GM18873 (cell line): ENCODE data around the gene CLASP1.
"Not testable (repeated sequence)": the region's sequence is repeated elsewhere in the genome, so short reads cannot be mapped to it uniquely, and the experiment has no call there.

Experiments
- ATAC-seq: cut with Tn5 transposase; IDR thresholded peaks from one replicate; pipeline ENCODE4 v1.9.1; 2021; ENCODE audit warnings: mild to moderate bottlenecking, moderate library complexity, moderate number of reproducible peaks; ENCODE audit not compliant: unreplicated experiment, low FRiP score

CLASP1 gene

DNA sequence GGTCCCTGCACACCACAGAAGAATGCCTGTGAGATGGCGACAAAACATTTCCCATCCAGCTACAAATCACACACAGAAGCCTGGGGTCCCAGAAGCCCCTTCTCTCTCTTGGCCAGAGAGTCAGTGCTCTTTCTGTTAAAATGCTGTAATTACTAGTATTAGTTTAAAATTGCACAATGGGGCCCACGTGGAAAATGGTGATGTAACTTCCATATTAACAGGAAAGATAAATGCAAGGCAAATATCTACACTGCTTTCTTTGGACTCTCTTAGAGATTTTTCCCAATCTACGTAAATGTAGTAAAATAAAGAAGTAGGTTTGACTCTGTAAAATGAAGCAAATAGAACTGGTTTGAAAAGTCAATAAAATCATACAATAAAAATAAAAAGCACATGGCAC, 250.4 kb downstream of the CLASP1 start:
- no peak for ATAC-seq

DNA sequence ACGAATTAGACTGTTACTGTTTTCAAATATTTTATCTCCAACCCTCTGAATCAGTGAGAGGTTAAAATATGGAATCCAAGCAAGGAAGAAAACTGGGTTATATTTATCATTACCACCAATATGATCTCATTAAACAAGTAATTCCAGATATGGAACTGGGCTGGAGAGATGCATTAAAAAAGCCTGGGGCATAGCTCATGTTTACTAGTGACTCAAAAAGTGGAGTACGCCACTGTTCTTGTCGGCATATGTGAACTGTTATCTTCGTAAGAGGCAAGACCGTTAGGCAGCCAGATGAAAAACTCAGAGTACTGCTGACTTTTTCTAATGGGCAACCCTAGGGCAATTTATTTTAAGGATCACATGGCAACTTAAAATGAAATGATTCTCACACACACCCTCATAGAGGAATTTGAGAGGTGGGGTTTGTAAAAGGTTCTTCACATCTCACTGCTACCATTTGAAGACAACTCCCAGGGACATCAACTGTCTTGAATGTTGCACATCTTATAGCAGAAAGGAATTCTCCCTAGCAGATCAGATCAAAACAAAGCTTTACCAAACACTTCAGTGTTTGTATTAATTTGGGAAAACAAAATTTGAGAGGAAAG, 259.1 kb downstream of the CLASP1 start:
- no peak for ATAC-seq

DNA sequence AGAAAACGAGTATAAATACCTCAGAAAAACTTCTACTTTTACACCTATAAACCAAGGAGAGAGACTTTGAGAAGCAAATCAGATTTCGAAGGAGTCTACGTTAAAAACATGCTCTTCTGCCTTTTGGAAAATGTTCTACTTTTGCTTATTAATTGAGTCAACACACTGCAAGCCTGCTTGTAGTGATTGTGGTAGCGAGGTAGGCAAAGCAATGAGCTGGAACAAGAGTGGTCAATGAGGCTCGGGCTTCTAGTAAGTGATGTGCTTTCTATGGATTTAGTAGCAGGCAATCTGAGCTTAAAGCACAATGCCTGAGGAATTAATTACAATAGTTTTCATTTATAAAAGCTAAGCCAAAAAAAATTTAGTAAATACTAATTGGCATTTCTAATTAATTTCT, 260.9 kb downstream of the CLASP1 start:
- no peak for ATAC-seq

DNA sequence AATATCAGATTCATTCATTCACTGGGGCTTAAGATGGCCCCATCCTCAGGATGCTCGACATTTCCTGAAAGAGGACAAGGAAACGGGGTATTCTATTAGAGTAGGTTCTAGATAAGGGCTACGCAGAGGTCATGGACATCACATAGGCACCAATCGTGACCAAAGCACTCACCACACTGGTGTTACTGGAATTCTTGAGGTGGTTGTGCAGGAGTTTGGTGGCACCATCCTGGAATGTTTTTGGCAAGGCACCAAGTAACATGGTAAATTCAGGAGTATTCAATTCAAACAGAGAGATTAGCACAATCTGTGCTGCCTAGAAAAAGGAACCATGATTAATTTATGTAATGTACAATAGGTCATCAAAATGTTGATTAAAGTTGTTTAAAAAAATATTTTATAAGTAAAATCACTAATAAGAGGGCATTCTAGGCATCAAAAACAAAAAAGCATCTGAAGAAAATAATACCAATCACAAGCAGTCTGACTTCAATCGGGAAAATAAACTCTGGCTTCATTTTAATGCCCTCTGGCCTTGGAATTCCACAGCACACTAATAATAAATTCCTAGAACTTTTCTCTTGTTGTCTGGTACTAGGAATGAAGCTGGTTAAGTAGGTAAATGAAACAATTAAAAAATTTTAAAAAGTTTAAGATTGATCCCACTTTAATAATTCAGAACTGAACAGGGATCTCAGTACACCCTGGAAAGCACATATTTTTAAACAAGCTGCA, 261.5 kb downstream of the CLASP1 start:
- no peak for ATAC-seq

DNA sequence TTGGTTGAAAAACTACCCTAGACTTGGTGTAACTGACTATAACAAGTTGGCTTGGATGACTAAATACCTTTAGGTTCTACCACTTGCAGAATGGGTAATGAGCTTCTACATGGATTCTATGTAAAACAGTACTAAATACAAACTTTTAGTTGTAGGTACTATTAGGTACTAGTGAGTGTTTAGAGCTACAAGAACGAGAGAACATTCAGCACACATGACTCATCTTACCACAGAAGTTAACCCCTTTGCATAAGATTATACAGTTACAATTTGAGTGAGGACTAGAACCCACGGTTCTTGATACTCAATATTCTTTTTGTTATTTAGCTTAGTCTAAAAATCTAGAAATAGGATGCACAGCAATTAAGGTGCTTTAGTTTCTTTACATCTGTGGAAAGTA, 262.6 kb downstream of the CLASP1 start:
- ATAC-seq: no peak

DNA sequence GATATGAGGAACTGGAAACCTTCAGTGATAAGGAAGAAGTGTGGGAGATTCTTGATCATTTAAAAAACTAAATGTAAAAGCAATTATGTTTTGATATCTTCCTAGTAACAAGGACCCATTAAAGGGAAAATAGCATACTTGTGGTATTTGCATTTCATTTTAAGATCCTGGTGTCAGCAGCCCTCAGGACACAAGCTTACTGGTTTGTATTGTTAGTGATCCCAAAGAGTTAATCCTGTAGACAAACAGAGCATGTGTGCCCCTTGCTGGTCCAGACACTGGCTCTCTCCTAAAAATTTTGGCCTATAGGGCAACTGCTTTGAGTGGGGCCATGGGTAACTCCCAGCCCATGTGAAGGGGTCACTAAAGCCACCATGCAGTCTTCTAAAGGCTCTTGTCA, 263.2 kb downstream of the CLASP1 start:
- ATAC-seq: no peak

DNA sequence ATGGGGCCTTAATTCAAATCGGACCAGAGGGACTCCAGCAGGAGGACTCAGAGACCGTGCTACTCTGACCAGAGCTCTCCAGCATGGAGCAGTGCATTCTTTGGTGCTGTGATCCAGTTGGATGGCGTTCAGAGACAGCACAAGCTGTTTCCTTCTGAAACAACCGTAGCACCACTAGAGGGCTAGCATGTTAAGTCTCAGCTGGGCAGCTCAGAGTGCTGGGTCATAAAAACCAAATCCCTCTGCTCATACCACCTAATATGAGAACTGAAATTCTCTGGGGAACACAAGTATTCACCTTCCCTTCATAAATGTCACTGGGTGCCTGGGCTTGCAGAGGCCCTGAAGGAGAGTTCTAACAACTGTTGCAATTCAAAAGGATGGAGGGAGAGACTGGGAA, 266.5 kb downstream of the CLASP1 start:
- ATAC-seq: no peak

DNA sequence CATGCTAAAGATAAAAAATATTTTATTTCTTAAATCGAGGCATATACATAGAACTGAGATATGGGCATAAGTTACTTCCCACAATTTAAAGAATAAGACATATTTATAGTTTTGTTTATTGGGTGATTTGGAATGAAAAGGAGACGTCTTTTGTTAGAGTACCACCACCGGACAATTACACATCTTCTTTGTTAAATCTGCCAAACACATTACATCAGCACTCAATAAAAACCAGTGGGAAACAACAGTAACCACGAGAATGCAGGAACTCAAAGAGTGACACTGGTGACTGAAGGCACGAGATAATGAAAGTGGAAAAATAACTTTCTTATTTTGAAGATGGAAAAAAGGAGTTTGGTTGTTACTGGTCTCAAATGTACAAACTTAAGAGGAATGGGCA, 271.6 kb downstream of the CLASP1 start:
- no peak for ATAC-seq

DNA sequence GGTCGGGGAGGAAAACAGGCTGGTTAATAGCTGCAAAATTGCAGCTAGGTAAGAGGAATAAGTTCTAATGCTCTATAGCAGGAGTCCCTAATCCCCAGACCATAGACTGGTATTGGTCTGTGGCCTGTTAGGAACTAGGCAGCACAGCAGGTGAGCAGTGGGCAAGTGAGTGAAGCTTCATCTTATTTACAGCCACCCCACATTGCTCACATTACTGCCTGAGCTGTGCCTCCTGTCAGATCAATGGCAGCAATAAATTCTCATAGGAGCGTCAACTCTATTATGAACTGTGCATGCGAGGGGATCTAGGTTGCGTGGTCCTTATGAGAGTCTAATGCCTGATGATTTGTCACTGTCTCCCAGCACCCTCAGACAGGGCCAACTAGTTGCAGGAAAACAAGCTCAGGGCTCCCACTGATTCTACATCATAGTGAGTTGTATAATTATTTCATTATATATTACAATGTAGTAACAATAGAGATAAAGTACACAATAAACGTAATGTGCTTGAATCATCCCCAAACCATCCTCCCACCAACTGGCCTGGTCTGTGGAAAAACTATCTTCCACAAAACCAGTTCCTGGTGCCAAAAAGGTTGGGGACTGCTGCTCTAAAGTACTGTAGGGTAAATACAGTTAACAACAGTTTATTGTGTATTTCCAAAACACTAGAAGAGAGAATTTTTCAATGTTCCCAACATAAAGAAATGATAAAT, 272.6 kb downstream of the CLASP1 start:
- ATAC-seq: no peak

DNA sequence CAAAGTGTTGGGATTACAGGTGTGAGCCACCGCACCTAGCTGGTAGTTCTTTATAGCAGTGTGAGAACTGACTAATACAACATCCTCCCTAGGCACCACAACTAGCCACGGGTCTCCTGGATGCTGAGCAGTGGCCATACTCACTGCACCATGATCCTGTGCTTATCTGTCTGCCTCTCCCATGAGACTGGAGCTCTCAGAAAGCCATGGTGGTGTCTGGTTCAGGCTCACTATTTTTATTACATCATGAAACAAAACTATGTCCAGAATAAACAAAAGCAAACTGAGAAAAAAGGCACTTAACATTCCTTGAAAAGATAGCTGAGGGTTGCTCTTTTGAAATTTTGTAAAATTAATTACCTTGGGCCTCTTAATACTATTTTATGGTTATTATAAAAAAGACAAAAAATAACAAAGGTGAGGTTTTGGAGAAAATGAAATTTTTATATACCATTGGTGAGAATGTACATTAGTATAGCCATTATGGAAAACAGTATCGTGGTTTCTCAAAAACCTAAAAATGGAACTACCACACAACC, 273.6 kb downstream of the CLASP1 start:
- no peak for ATAC-seq

DNA sequence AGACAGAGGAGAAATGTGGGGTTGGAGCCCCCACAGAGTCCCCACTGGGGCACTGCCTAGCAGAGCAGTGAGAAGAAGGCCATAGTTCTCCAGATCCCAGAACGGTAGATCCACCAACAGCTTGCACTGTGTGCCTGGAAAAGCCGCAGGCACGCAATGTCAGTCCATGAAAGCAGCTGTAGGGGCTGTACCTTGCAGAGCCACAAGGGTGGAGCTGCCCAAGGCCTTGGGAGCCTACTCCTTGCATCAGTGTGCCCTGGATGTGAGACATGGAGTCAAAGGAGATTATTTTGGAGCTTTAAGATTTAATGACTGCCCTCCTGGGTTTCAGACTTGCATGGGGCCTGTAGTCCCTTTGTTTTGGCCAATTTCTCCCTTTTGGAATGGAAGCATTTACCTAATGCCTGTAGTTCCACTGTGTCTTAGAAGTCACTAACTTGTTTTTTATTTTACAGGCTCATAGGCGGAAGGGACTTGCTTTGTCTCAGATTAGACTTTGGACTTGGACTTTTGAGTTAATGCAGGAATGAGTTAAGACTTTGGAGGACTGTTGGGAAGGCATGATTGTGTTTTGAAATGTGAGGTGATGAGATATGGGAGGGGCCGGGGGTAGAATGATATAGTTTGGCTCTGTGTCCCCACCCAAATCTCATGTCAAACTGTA, 274.7 kb downstream of the CLASP1 start:
- ATAC-seq: not testable (repeated sequence)

DNA sequence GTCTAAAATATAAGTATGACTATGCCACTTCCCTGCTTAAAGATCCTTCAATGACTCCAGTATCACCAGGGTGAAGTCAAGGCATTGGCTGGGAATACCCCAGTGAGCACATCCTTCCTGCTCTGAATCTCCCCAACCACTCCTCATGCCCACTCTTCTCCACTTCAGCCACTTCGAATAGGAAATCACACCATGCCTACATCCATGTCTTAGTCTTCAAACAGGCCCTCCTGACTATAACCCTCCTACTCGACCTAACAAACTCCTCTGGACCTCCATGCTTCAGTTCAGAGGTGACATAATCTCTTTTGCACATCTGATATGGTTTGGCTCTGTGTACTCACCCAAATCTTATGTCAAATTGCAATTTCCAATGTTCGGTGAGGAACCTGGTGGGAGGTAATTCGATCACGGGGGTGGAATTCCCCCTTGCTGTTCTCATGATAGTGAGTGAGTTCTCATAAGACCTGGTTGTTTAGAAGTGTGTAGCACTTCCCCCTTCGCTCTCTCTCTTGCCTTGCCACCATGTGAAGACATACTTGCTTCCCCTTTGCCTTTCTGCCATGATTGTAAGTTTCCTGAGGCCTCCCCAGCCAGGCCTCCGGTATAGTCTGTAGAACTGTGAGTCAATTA, 276.4 kb downstream of the CLASP1 start:
- ATAC-seq: no peak

DNA sequence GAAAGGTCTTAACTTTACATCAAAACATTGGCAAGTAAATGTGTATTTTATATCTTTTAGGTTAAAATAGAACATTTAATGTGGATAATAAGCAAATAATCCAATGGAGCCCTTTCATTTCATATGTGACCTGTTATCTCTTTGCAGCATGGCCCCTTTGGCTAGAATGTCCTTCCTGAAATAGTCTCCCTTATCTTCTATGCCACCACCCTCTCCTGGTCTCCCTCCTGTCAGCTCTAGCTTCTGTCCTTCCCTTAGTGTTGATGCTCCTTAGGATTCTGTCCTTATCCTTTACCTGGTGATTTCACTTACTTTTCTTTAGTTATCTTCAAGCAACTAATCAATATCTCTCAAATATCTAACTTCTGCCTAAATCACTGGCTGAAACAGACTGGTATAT, 277.2 kb downstream of the CLASP1 start:
- ATAC-seq: no peak

DNA sequence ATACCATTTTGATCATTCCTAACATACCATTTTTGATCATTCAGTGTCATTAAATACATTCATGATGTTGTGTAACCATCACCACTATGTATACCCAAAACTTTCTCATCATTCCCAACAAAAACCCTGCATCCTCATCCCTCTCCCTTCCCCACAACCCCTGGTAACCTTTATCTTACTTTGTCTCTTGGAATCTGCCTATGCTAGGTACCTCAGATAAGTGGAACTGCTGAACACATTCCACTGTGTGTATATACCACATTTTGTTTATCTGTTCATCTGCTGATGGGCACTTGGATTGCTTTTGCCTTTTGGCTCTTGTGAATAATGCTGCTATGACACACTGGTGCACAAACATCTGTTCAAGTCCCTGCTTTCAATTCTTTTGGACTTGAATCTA, 280.4 kb downstream of the CLASP1 start:
- no peak for ATAC-seq

DNA sequence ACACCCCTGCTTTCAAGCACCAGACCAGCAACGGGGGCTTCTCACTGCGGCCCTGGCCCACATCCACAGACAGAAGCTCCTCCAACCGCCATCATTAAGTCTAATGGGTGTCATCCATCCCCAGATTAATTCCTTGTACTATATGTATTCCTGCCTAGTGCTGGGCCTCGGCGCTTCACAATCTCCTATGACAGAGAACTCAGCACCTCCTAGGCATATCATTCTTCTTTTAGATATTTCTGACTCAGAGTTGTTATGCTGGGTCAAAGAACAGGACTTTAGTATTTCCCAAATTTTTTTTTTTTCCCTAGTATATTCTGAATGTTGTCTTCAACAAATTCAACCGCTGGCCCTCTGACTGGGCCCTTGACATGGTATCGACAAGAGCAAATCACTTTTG, 281.1 kb downstream of the CLASP1 start:
- ATAC-seq: no peak

DNA sequence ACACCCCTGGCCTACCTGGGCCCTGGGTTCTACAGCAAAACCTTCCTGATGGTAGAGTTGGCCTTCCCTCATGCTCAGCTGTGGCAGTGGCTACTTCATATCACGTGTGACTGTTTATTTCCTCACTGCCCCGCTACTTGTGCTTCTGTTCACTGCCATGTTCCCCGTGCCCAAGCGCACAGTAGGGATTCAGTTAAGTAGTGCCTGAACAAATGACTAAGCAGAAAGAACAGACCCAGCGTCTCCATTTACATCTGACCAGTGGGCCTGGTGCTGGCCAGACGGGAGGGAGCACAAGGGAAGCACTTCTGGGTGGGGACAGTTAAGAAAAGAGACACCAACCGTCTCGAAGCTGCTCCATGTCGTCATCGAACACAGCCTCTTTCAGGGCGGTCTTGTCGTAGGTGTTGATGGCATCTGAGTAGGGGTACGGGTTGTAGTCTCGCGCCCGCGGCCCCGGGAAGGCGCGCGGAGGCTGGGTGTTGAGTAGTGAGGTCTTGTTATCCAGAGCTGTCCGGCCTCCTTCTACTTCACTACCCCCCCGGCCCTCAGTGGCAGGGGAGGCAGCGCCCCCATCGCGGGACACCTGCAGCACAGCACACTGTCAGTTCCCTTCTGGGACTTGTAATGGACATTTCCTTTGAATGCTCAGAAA, 281.9 kb downstream of the CLASP1 start:
- no peak for ATAC-seq

DNA sequence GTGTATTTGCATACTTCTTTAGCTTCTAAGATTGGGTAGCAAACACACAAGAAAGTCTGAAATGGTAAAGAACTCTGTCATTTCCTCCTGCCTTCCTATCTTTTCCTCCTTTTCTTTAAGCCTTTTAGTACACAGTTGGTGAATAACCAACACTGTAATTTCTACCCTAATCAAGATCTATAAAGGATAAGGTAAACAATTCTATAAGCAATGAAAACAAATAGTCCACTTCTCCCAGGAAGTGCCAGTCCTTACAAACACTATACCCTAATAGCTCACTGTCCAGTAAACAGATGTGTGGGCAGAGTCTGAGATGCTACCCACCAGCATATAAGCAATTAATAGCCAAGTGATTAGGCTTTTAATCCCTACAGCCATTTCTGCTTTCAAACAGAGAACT, 283.2 kb downstream of the CLASP1 start:
- no peak for ATAC-seq

DNA sequence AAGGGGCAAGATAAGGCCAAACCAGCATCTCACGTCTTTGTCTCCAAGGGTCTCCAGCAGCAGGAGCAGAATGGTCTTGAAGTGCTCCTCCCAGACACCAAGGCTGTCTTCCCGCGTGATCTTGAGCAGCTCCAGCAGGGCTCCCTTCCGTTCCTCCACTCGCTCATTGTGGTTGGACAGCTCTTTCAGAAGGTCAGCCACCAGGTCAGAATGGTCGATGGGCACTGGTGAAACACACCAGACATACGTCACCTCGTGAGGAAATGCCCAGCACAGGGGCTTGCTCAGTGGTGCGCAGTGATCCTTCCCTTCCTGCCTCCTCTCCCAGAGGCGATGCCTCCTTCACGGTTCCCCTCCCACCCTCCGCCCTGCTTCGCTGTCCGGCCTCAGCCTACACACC, 284.2 kb downstream of the CLASP1 start:
- ATAC-seq: no peak

DNA sequence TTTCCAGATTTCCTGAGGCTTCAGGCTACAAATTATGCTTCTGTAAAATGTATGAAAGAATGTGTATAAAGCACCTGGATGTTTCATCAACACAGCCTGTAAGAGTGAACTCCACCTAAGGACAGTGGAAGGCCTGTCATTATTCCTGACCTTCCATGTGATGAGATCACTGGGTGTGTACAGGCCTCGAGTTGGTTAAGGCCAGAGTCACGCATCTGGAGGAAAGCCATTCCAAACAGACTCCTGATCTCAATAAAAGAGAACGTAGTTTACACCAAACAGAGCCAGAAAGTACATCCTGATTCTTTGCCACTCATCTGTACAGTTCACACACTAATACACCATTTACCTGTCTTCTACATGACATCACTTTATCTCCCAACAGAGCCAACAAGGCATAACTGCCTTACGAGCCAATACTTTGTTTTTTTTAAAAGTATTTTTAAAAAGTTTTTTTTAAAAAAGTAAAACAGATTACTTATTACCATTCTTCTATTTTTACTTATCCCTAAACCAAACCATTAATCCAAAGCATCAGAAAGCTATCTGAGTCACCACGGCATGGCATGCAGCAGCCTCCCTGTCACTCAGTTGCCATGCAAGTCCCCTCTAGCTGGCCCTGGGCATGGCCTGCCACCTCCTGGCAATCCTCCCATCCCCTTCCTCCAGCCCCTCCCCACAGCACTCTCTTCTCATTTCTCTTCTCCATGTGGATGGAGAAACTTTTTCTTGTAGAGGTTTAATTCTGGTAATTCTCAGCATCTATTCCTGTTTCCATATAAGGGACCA, 285.4 kb downstream of the CLASP1 start:
- no peak for ATAC-seq
